HepG2 (cell line): ENCODE measurements around the gene DNTTIP2. TPM values are rescaled to one million over a fixed set of nuclear protein-coding genes. Genes with fewer than 3 reads are reported as not detected.

Experiments used
- ATF1 ChIP-seq: IDR thresholded peaks from 2 replicates; pipeline ENCODE4 v1.6.1; 2016; ENCODE audit warnings: mild to moderate bottlenecking, control low read depth
- EP300 ChIP-seq, 3 experiments: sonication (generic) in 1 of 3; formaldehyde crosslinking in 1 of 3; IDR thresholded peaks; 2 replicates each; pipeline versions ENCODE4 v1.5.1 to v1.6.1; 2011 to 2020; ENCODE audit warnings: low read depth in 2 of 3, low read length in 2 of 3, borderline replicate concordance in 1 of 3, improper control_type of control experiment in 1 of 3, mild to moderate bottlenecking in 1 of 3, missing genetic modification reagents in 1 of 3, moderate library complexity in 1 of 3
- MED1 ChIP-seq: sonication (generic); formaldehyde crosslinking; IDR thresholded peaks from 2 replicates; pipeline ENCODE4 v1.4.0; 2020; ENCODE audit warnings: missing genetic modification reagents
- NFKB2 ChIP-seq: sonication (generic); formaldehyde crosslinking; IDR thresholded peaks from 2 replicates; pipeline ENCODE4 v1.4.0; 2020; ENCODE audit warnings: missing genetic modification reagents, borderline replicate concordance
- RARA ChIP-seq: IDR thresholded peaks from 2 replicates; pipeline ENCODE4 v1.6.1; 2016; ENCODE audit warnings: missing genetic modification reagents, missing compliant biosample characterization
- RBAK ChIP-seq: sonication (generic); formaldehyde crosslinking; IDR thresholded peaks from 2 replicates; pipeline ENCODE4 v1.5.1; 2020; ENCODE audit warnings: mild to moderate bottlenecking, missing genetic modification reagents
- REXO4 ChIP-seq: sonication (generic); formaldehyde crosslinking; IDR thresholded peaks from 2 replicates; pipeline ENCODE4 v1.8.0; 2022; ENCODE audit warnings: missing genetic modification reagents, mild to moderate bottlenecking, borderline replicate concordance
- TBX3 ChIP-seq: fragments of 450-650 bp; IDR thresholded peaks from 2 replicates; pipeline ENCODE4 v1.6.1; 2017; ENCODE audit warnings: antibody characterized with exemption, mild to moderate bottlenecking, inconsistent platforms, borderline replicate concordance
- ZNF367 ChIP-seq: sonication (generic); formaldehyde crosslinking; IDR thresholded peaks from 2 replicates; pipeline ENCODE4 v1.4.0; 2020; ENCODE audit warnings: missing genetic modification reagents, borderline replicate concordance
- ZNF709 ChIP-seq: sonication (generic); formaldehyde crosslinking; IDR thresholded peaks from 2 replicates; pipeline ENCODE4 v1.5.0; 2020; ENCODE audit warnings: mild to moderate bottlenecking, missing genetic modification reagents
- ZNF792 ChIP-seq: IDR thresholded peaks from 2 replicates; pipeline ENCODE4 v1.6.1; 2016
- polyA plus RNA-seq, 8 experiments: library from polyadenylated mRNA; depleted of rRNA in 3 of 8; stranded (reverse) in 7 of 8; unstranded in 1 of 8; fragments of >200 nt; fragmentation: Illumina TruSeq in 4 of 8; extraction: Trizol in 4 of 8; gene quantifications; 2 replicates each; pipeline versions ENCODE4 v1.2.1 to v1.2.3, GENCODE V29; 2011 to 2016; ENCODE audit warnings: low read depth in 4 of 8, missing spikeins in 1 of 8, mixed read lengths in 1 of 8; ENCODE audit not compliant: insufficient read depth in 1 of 8
- total RNA-seq, 5 experiments: library from RNA; depleted of rRNA; stranded (reverse); fragments of >200 nt; fragmentation: Illumina TruSeq; extraction: Trizol; gene quantifications; 2 replicates each; pipeline ENCODE4 v1.2.3, GENCODE V29; 2016; ENCODE audit warnings: low read depth in 1 of 5
- TF ChIP-seq, protein P1 (sequence below): sonication (generic); formaldehyde crosslinking; IDR thresholded peaks from 2 replicates; pipeline ENCODE4 v1.4.0; 2020; ENCODE audit warnings: missing genetic modification reagents
- TF ChIP-seq, protein P2 (sequence below): sonication (generic); formaldehyde crosslinking; IDR thresholded peaks from 2 replicates; pipeline ENCODE4 v1.8.0; 2022; ENCODE audit warnings: mild to moderate bottlenecking, missing genetic modification reagents; ENCODE audit not compliant: insufficient replicate concordance
- TF ChIP-seq, protein P3 (sequence below): sonication (generic); formaldehyde crosslinking; IDR thresholded peaks from 2 replicates; pipeline ENCODE4 v1.5.0; 2020; ENCODE audit warnings: mild to moderate bottlenecking, missing genetic modification reagents, moderate library complexity
- TF ChIP-seq, protein P4 (sequence below), 2 experiments: sonication (generic) in 1 of 2; formaldehyde crosslinking in 1 of 2; IDR thresholded peaks; 2 replicates each; pipeline versions ENCODE4 v1.4.0 to v1.6.1; 2016 to 2020; ENCODE audit warnings: borderline replicate concordance in 1 of 2, low read depth in 1 of 2, mild to moderate bottlenecking in 1 of 2, missing genetic modification reagents in 1 of 2

DNTTIP2 gene
- total and polyA plus RNA-seq, 2 of the 13 experiments (the other 11 are each of a cell fraction or from before 2014, with no cell fraction given) = 11.4 to 63.3 TPM

DNA sequence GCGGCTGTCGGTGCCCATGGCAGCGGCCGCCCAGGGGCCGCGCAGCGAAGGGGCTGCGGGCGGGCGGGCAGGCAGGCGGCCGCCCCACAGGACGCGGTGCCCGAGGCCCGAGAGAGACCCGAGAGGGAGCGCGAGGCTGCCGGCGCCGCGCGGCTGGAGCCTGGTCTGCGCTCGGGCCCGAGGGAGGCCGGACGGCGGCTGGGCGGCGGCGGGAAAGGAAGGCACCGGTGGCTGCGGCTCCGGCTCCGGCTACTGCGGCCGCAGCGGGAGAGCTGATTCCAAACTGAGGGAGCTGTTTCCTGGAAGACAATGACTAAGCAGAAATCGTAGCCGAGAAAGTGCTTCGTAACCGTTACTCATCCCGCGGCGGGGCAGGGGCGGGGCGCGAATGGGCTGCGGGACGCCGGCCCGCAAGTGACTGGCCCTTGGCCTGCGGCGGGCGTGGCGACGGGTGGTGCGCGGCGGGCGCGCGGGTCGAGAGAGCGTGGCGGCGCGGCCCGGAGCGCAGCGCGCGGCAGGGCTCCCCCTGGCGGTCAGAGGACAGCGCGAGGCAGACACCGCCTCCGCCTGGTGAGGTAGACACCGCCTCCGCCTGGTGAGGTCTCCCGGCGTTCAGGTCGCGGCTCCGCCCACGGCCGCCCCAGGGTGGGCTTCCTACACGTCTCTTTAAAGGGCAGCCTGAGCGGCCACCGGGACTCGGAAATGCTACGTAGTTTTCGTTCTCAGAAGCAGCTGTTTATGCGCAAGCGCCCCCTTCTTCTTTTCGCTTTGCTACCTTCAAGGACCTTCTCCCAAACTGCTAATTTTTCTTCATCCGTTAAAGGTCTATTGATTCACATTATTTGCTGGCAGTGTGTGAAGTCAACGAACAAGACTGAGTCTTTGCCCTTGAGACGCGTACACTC, 30.4 kb upstream of the DNTTIP2 start, which contains the start of gene GCLM (continued):
- TF ChIP-seq EP300 (IDR thresholded peaks at IDR 0.05; ENCODE audit: low read depth in 2 of 2, low read length in 2 of 2) = peak in 1 of 2 experiments; percentile 28; a peak in 2 of 4 replicates
- no peak for TF ChIP-seq EP300 (CRISPR knock-in tag; IDR thresholded peaks at IDR 0.05; ENCODE audit: borderline replicate concordance)
- TF ChIP-seq, protein P1, sequence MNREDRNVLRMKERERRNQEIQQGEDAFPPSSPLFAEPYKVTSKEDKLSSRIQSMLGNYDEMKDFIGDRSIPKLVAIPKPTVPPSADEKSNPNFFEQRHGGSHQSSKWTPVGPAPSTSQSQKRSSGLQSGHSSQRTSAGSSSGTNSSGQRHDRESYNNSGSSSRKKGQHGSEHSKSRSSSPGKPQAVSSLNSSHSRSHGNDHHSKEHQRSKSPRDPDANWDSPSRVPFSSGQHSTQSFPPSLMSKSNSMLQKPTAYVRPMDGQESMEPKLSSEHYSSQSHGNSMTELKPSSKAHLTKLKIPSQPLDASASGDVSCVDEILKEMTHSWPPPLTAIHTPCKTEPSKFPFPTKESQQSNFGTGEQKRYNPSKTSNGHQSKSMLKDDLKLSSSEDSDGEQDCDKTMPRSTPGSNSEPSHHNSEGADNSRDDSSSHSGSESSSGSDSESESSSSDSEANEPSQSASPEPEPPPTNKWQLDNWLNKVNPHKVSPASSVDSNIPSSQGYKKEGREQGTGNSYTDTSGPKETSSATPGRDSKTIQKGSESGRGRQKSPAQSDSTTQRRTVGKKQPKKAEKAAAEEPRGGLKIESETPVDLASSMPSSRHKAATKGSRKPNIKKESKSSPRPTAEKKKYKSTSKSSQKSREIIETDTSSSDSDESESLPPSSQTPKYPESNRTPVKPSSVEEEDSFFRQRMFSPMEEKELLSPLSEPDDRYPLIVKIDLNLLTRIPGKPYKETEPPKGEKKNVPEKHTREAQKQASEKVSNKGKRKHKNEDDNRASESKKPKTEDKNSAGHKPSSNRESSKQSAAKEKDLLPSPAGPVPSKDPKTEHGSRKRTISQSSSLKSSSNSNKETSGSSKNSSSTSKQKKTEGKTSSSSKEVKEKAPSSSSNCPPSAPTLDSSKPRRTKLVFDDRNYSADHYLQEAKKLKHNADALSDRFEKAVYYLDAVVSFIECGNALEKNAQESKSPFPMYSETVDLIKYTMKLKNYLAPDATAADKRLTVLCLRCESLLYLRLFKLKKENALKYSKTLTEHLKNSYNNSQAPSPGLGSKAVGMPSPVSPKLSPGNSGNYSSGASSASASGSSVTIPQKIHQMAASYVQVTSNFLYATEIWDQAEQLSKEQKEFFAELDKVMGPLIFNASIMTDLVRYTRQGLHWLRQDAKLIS (CRISPR knock-in tag) = no peak
- TF ChIP-seq RARA (CRISPR knock-in tag) = peak; percentile 31; the same call in 1 of the 2 replicates
- no peak for TF ChIP-seq ATF1 (CRISPR knock-in tag)
- 0 out of 2 replicates have a peak, but pooled peaks have one; percentile 3 for TF ChIP-seq ZNF709
- TF ChIP-seq TBX3 = no peak
- peak; percentile 61 for TF ChIP-seq MED1 (CRISPR knock-in tag)
- TF ChIP-seq, protein P2, sequence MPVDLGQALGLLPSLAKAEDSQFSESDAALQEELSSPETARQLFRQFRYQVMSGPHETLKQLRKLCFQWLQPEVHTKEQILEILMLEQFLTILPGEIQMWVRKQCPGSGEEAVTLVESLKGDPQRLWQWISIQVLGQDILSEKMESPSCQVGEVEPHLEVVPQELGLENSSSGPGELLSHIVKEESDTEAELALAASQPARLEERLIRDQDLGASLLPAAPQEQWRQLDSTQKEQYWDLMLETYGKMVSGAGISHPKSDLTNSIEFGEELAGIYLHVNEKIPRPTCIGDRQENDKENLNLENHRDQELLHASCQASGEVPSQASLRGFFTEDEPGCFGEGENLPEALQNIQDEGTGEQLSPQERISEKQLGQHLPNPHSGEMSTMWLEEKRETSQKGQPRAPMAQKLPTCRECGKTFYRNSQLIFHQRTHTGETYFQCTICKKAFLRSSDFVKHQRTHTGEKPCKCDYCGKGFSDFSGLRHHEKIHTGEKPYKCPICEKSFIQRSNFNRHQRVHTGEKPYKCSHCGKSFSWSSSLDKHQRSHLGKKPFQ (CRISPR knock-in tag) = no peak
- TF ChIP-seq, protein P3, sequence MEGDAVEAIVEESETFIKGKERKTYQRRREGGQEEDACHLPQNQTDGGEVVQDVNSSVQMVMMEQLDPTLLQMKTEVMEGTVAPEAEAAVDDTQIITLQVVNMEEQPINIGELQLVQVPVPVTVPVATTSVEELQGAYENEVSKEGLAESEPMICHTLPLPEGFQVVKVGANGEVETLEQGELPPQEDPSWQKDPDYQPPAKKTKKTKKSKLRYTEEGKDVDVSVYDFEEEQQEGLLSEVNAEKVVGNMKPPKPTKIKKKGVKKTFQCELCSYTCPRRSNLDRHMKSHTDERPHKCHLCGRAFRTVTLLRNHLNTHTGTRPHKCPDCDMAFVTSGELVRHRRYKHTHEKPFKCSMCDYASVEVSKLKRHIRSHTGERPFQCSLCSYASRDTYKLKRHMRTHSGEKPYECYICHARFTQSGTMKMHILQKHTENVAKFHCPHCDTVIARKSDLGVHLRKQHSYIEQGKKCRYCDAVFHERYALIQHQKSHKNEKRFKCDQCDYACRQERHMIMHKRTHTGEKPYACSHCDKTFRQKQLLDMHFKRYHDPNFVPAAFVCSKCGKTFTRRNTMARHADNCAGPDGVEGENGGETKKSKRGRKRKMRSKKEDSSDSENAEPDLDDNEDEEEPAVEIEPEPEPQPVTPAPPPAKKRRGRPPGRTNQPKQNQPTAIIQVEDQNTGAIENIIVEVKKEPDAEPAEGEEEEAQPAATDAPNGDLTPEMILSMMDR (CRISPR knock-in tag) = peak; percentile 91
- peak; percentile 24; the same call in 1 of the 2 replicates for TF ChIP-seq ZNF792 (CRISPR knock-in tag)
- no peak for TF ChIP-seq REXO4 (CRISPR knock-in tag)
- TF ChIP-seq, protein P4, sequence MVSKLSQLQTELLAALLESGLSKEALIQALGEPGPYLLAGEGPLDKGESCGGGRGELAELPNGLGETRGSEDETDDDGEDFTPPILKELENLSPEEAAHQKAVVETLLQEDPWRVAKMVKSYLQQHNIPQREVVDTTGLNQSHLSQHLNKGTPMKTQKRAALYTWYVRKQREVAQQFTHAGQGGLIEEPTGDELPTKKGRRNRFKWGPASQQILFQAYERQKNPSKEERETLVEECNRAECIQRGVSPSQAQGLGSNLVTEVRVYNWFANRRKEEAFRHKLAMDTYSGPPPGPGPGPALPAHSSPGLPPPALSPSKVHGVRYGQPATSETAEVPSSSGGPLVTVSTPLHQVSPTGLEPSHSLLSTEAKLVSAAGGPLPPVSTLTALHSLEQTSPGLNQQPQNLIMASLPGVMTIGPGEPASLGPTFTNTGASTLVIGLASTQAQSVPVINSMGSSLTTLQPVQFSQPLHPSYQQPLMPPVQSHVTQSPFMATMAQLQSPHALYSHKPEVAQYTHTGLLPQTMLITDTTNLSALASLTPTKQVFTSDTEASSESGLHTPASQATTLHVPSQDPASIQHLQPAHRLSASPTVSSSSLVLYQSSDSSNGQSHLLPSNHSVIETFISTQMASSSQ (IDR thresholded peaks at IDR 0.05; ENCODE audit: low read depth) = no peak
- TF ChIP-seq, protein P4 (CRISPR knock-in tag; IDR thresholded peaks at IDR 0.05; ENCODE audit: borderline replicate concordance) = 0 out of 2 replicates have a peak, but pooled peaks have one; percentile 13
- peak; percentile 49; the same call in 1 of the 2 replicates for TF ChIP-seq NFKB2 (CRISPR knock-in tag)
- no peak for TF ChIP-seq ZNF367 (CRISPR knock-in tag)
- no peak for TF ChIP-seq RBAK
